ENCODE measurements around the gene HDAC5.
A peak's percentile ranks its signal among the peaks of the same experiment; 100 is the strongest.

Gene HDAC5

DNA sequence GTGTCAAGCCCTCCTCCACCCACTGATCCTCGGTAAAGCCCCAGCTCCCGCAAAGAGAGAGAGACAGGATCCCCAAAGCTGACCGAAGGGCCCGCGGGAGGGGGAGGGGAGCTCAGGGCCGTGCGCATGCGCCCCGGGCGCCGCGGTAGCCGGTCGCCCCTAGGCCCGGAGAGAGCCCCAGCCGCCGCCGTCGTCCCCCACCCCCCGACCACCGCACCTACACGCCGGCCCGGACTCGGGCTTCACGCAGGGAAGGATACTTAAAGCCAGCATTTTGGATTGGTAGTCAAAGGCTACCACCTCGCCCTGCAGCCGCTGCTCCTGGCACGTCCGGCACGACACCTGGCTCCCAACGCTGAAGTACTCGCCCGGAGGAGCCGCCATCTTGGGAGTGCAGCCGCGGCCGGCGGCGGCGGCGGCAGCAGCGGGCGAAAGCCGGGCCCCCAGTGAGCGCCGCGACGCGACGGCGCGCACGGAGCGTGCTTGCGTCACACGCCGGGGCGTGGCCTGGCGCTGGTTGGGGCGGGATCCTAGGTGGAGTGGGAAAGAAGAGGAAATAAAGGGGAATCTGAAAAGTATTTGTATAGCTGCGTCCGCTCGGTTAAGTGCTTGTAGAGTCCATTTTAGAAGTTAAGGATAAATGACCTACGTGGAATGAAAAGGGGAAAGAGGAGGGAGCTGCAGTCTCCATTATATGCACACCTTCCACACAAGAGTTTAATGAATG is 57.1 kb downstream of the HDAC5 start, which contains the start of gene LSM12:
TSS of gene LSM12 (minus strand) at position 468 of the 727 bp plus-strand sequence. CDS start at position 384, 84 bp downstream.
- Histone ChIP-seq H2BK12ac (ENCODE audit: low read length in 2 of 2) (peak within 1 kb of the TSS in 1 of 2 experiments; percentile 71), H3K23ac (ENCODE audit: low read length in 2 of 2) (peak within 1 kb of the TSS in 1 of 2 experiments; percentile 59), H3K27me3 (ENCODE audit: control insufficient read depth in 1 of 2, insufficient read depth in 1 of 2, low read length in 2 of 2) (no peaks in the 10 kb centered on the region), H4K8ac (ENCODE audit: low read length) (peak within 1 kb of the TSS; percentile 82), H3K27ac (ENCODE audit: low read length, poor library complexity, severe bottlenecking) (peak within 1 kb of the TSS; percentile 95), H3K9ac (ENCODE audit: low read length) (peak within 1 kb of the TSS; percentile 96), H2BK5ac (ENCODE audit: low read depth, low read length, poor library complexity, severe bottlenecking) (peak within 1 kb of the TSS; percentile 90), H3K36me3 (ENCODE audit: control insufficient read depth in 1 of 2, insufficient read depth in 2 of 2, low read depth in 1 of 2, low read length in 2 of 2) (peaks cover 9 to 24% of the 10 kb centered on the region in 2 experiments), H3K79me1 (replicated peaks; ENCODE audit: low read length, poor library complexity, severe bottlenecking) (no peaks in the 10 kb centered on the region), H3K18ac (ENCODE audit: low read depth in 1 of 2, low read length in 2 of 2) (peak within 1 kb of the TSS; percentile 72 to 95), H3K9me3 (ENCODE audit: control insufficient read depth, low read length) (no peaks in the 10 kb centered on the region), H3K4ac (ENCODE audit: low read depth in 1 of 2, low read length in 2 of 2) (peak within 1 kb of the TSS in 1 of 2 experiments; percentile 86), H2BK120ac (ENCODE audit: low read depth, low read length) (peak within 1 kb of the TSS; percentile 57), H3K4me1 (ENCODE audit: control insufficient read depth, insufficient read depth, low read depth, low read length) (peaks cover 9% of the 10 kb centered on the region), H3K4me3 (ENCODE audit: insufficient read depth in 1 of 2, low read depth in 1 of 2, low read length in 2 of 2) (peak within 1 kb of the TSS; percentile 86), H4K91ac (ENCODE audit: low read length) (peak within 1 kb of the TSS; percentile 74), H3K14ac (ENCODE audit: low read length in 2 of 2) (peak within 1 kb of the TSS in 1 of 2 experiments; percentile 93), H2AK5ac (ENCODE audit: low read length, severe bottlenecking) (no peak within 1 kb of the TSS), H3K4me2 (ENCODE audit: low read length, poor library complexity, severe bottlenecking) (peak within 1 kb of the TSS; percentile 66), H2AFZ (ENCODE audit: low read depth, low read length) (peak within 1 kb of the TSS; percentile 21), H2BK15ac (ENCODE audit: low read depth, poor library complexity, severe bottlenecking) (peak within 1 kb of the TSS; percentile 30)
- under 1% methylated on average over 40 of the region's 65 CpGs for WGBS
- DNase-seq: peak; percentile 91

DNA sequence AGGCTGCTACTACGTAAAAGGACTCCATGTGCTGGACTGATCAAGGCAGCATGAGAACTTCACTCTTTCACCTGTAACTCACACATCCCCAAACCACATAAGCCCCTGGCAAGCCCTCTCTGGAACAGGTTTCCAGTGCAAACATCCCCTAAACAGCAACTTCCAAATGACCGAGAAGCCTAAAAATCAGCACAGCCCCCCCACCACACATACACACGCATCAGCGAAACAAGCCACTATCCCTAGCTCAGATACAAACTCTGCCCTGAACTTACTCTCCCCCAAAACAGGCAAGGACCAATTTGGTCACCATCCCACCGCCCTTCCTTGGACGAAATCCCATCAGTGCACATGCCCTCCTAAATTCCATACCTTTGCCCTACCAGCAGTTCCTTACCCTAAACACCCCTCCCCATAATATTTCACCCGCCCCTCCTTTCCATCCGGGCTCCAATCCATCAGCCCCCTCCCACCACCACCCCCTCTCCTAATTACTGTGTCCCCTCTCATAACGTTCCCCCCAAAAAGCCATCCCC is 57.7 kb downstream of the HDAC5 start:
- peak overlapping the region; percentile 29 for H4K8ac ChIP-seq (ENCODE audit: low read length)
- peak overlapping the region; percentile 96 for H3K9ac ChIP-seq (ENCODE audit: low read length)
- peaks cover 11 to 27% of the 10 kb centered on the region in 2 experiments for H3K36me3 ChIP-seq (ENCODE audit: control insufficient read depth in 1 of 2, insufficient read depth in 2 of 2, low read depth in 1 of 2, low read length in 2 of 2)
- peak overlapping the region; percentile 72 to 95 for H3K18ac ChIP-seq (ENCODE audit: low read depth in 1 of 2, low read length in 2 of 2)
- H3K14ac ChIP-seq (ENCODE audit: low read length in 2 of 2): peak overlapping the region in 1 of 2 experiments; percentile 93
- H2AK5ac ChIP-seq (ENCODE audit: low read length, severe bottlenecking): no peak overlapping the region
- H3K27ac ChIP-seq (ENCODE audit: low read length, poor library complexity, severe bottlenecking): peak overlapping the region; percentile 80
- H3K9me3 ChIP-seq (ENCODE audit: control insufficient read depth, low read length): no peaks in the 10 kb centered on the region
- H3K4me1 ChIP-seq (ENCODE audit: control insufficient read depth, insufficient read depth, low read depth, low read length): peaks cover 9% of the 10 kb centered on the region
- H3K27me3 ChIP-seq (ENCODE audit: control insufficient read depth in 1 of 2, insufficient read depth in 1 of 2, low read length in 2 of 2): no peaks in the 10 kb centered on the region
- H3K23ac ChIP-seq (ENCODE audit: low read length in 2 of 2): peak overlapping the region in 1 of 2 experiments; percentile 51
- peak overlapping the region; percentile 90 for H2BK5ac ChIP-seq (ENCODE audit: low read depth, low read length, poor library complexity, severe bottlenecking)
- H2BK15ac ChIP-seq (ENCODE audit: low read depth, poor library complexity, severe bottlenecking): no peak overlapping the region
- peak overlapping the region in 1 of 2 experiments; percentile 86 for H3K4ac ChIP-seq (ENCODE audit: low read depth in 1 of 2, low read length in 2 of 2)
- DNase-seq: peak; percentile 50
- H3K4me3 ChIP-seq (ENCODE audit: insufficient read depth in 1 of 2, low read depth in 1 of 2, low read length in 2 of 2): peak overlapping the region; percentile 86
- no peak overlapping the region for H4K91ac ChIP-seq (ENCODE audit: low read length)
- peak overlapping the region; percentile 61 for H3K4me2 ChIP-seq (ENCODE audit: low read length, poor library complexity, severe bottlenecking)
- H3K79me1 ChIP-seq (replicated peaks; ENCODE audit: low read length, poor library complexity, severe bottlenecking): no peaks in the 10 kb centered on the region
- H2BK120ac ChIP-seq (ENCODE audit: low read depth, low read length): no peak overlapping the region
- WGBS: under 1% methylated on average over 9 of the region's 9 CpGs
- peak overlapping the region in 1 of 2 experiments; percentile 71 for H2BK12ac ChIP-seq (ENCODE audit: low read length in 2 of 2)
- no peak overlapping the region for H2AFZ ChIP-seq (ENCODE audit: low read depth, low read length)

DNA sequence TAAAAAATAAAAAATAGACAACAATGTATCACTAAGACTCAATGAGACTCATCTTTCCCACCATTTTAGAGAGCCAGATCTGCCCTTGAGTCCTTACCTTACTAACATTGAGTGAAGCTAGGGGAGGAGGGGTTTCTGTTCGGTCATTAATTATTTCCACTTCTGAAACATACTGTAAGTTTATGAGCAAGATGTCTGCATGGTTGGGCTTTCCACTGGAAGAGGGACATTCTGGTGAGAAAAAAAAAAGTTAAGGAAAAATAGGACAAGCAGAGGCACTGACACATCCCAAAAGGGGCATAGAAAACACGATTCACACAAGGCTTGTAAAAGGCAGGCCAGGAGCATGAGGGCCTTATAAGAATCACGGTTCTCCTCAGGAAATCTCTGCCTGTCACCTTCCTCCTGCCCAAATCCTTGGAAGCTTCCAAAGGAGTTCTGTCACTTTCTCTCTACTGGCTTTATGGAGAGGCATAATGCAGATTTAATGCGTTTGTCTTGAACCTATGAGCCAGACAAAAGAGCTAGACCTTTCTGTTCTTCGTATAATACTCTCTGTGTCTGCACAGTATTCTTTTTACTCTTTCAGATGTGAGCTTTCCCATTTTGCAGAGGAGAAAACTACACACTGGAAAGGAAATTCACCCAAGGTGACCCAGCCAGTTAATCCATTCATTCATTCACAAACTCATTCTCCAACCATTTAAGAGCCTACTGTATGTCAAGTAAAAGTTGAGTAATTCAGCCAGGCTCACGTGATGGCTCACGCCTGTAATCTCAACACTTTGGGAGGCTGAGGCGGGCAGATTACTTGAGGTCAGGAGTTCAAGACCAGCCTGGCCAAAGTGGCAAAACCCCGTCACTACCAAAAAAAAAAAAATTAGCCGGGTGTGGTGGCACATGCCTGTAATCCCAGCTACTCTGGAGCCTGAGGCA is 59.5 kb downstream of the HDAC5 start:
- no peak overlapping the region for H2BK12ac ChIP-seq (ENCODE audit: low read length in 2 of 2)
- no peak overlapping the region for H3K4ac ChIP-seq (ENCODE audit: low read depth in 1 of 2, low read length in 2 of 2)
- H3K4me3 ChIP-seq (ENCODE audit: insufficient read depth in 1 of 2, low read depth in 1 of 2, low read length in 2 of 2): peak overlapping the region in 1 of 2 experiments; percentile 23
- WGBS: 95% methylated on average over 9 of the region's 10 CpGs
- no peak for DNase-seq
- peaks cover 8% of the 10 kb centered on the region for H3K4me1 ChIP-seq (ENCODE audit: control insufficient read depth, insufficient read depth, low read depth, low read length)
- H3K14ac ChIP-seq (ENCODE audit: low read length in 2 of 2): no peak overlapping the region
- peak overlapping the region; percentile 60 for H3K9ac ChIP-seq (ENCODE audit: low read length)
- no peak overlapping the region for H4K8ac ChIP-seq (ENCODE audit: low read length)
- no peak overlapping the region for H2AFZ ChIP-seq (ENCODE audit: low read depth, low read length)
- H3K23ac ChIP-seq (ENCODE audit: low read length in 2 of 2): no peak overlapping the region
- H3K27ac ChIP-seq (ENCODE audit: low read length, poor library complexity, severe bottlenecking): no peak overlapping the region
- no peaks in the 10 kb centered on the region for H3K79me1 ChIP-seq (replicated peaks; ENCODE audit: low read length, poor library complexity, severe bottlenecking)
- H3K36me3 ChIP-seq (ENCODE audit: control insufficient read depth in 1 of 2, insufficient read depth in 2 of 2, low read depth in 1 of 2, low read length in 2 of 2): peaks cover 15 to 41% of the 10 kb centered on the region in 2 experiments
- H2AK5ac ChIP-seq (ENCODE audit: low read length, severe bottlenecking): no peak overlapping the region
- H3K27me3 ChIP-seq (ENCODE audit: control insufficient read depth in 1 of 2, insufficient read depth in 1 of 2, low read length in 2 of 2): no peaks in the 10 kb centered on the region
- no peak overlapping the region for H2BK120ac ChIP-seq (ENCODE audit: low read depth, low read length)
- no peaks in the 10 kb centered on the region for H3K9me3 ChIP-seq (ENCODE audit: control insufficient read depth, low read length)
- H3K18ac ChIP-seq (ENCODE audit: low read depth in 1 of 2, low read length in 2 of 2): no peak overlapping the region
- no peak overlapping the region for H2BK5ac ChIP-seq (ENCODE audit: low read depth, low read length, poor library complexity, severe bottlenecking)
- H2BK15ac ChIP-seq (ENCODE audit: low read depth, poor library complexity, severe bottlenecking): no peak overlapping the region
- no peak overlapping the region for H3K4me2 ChIP-seq (ENCODE audit: low read length, poor library complexity, severe bottlenecking)
- H4K91ac ChIP-seq (ENCODE audit: low read length): no peak overlapping the region

All from mesenchymal stem cell (in vitro differentiated cells and primary cell).